Large intestine (tissue), 3 donors: ENCODE data around the gene ACTN4. TPM values are rescaled to one million over a fixed set of nuclear protein-coding genes. Genes with fewer than 3 reads are reported as not detected.
A peak's percentile ranks its signal among the peaks of the same experiment; 100 is the strongest.

ENCODE experiments used
- DNase-seq, 2 donors: peaks; one replicate each; pipeline versions ENCODE4 v3.0.0 to v3.0.0-alpha.2; 2013
- H3K27ac ChIP-seq: one replicate; pipeline ENCODE4 v1.5.1; 2013; ENCODE audit warnings: low read length
- H3K27me3 ChIP-seq: 2 replicates; pipeline ENCODE4 v1.6.1; 2013; ENCODE audit warnings: low read length; ENCODE audit not compliant: control insufficient read depth, insufficient read depth
- H3K36me3 ChIP-seq: 2 replicates; pipeline ENCODE4 v1.6.1; 2013; ENCODE audit warnings: low read length; ENCODE audit not compliant: control insufficient read depth, insufficient read depth
- H3K4me1 ChIP-seq: one replicate; pipeline ENCODE4 v1.6.1; 2013; ENCODE audit warnings: low read length; ENCODE audit not compliant: control insufficient read depth, insufficient read depth
- H3K4me3 ChIP-seq: one replicate; pipeline ENCODE4 v1.5.1; 2013; ENCODE audit warnings: low read length
- H3K9me3 ChIP-seq: one replicate; pipeline ENCODE4 v1.6.1; 2013; ENCODE audit warnings: mild to moderate bottlenecking, low read depth, low read length, moderate library complexity; ENCODE audit not compliant: control insufficient read depth
- WGBS: methylation state at CpG from one replicate; pipeline ENCODE4 v1.1.5; 2013; ENCODE audit warnings: low lambda C conversion rate; ENCODE audit not compliant: insufficient coverage; 5-methylcytosine and 5-hydroxymethylcytosine counted together
- polyA plus RNA-seq: library from polyadenylated mRNA; unstranded; fragments of 120-200 nt; gene quantifications from one replicate; pipeline ENCODE4 v1.2.1, GENCODE V29; 2013

The ACTN4 gene
- polyA plus RNA-seq, 1 donor = 747 TPM

DNA sequence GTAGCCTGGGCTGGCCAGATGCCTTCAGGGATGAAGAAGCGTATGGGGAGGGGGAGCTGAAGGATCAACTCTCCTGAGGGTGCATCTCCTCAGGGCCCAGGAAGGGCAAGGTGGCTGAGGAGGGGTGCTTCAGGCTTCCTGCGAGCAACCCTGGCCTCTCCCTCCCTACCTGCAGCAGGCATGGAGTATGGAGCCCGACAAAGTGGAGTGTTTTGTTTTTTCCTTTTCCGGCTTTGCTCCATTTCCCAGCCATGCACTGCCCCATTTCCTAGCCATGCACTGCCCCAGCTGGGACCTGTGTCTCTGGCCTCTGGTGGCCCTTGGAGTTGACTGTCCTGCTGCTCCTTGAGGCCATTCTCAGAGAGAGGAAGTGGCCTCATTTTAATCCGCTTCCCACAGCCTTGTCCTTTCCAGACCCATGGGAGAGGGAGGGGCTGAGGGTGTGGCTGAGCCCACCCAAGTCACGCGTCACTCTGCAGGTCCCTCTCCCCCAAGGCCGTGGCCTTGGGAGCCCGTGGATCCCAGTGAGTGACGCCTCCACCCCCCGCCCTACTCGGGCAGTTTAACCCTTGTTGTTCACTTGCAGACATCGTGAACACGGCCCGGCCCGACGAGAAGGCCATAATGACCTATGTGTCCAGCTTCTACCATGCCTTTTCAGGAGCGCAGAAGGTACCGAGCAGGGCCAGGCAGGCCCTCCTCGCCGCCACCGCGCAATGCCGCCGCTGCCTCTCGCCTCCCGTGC, 62.4 kb downstream of the ACTN4 start:
- Histone ChIP-seq H3K27me3 (no peaks in the 10 kb centered on the region), H3K4me1 (peaks cover 9% of the 10 kb centered on the region), H3K36me3 (peaks cover 100% of the 10 kb centered on the region), H3K9me3 (no peaks in the 10 kb centered on the region), H3K27ac (peak overlapping the region; percentile 30), H3K4me3 (no peak overlapping the region)
- DNase-seq = no peak
- WGBS = no CpG with 5 or more reads among the region's 27 CpGs

- DNase-seq = no peak
- Histone ChIP-seq H3K4me1 (peaks cover 4% of the 10 kb centered on the region), H3K36me3 (peaks cover 100% of the 10 kb centered on the region), H3K9me3 (no peaks in the 10 kb centered on the region), H3K4me3 (no peak overlapping the region), H3K27ac (peak overlapping the region; percentile 30), H3K27me3 (no peaks in the 10 kb centered on the region)
- no CpG with 5 or more reads among the region's 2 CpGs for WGBS
Measured at GRCh38 chr19:38710416-38710702, 62.9 kb downstream of the ACTN4 start.

DNA sequence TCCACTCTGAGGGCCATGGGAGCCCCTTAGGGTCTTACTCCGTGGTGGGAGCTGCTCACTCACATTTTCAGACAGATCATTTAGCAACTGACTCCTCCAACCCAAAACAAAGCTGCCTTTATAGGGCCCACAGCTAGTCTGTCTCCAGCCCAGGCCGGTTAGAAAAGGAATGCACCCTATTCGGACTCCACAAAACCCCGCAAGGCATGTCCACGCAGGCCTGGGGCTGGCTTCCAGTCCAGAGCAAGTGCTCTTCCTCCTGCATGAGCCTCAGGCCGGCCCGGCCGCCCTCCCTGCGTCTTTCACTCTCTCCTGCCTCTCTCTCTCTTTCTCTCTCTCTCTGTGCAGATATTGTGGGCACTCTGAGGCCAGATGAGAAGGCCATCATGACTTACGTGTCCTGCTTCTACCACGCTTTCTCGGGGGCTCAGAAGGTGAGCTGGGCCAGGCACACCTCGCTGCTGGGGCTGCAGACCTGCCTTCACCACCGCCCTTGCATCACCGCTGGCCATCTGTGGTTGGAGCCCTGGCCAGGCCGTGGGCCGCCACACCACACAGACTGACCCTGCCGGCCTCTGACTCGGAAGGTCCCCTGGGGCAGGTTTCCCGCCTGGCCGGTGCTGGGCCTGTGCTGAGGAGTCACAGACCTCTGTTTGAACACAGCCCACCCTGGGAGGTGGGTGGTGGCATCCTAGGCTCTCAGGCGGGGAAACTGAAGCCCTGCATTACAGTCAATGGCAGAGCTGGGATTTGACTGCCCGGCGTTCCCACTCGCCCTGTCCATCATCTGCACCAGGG, 63.7 kb downstream of the ACTN4 start:
- Histone ChIP-seq H3K27ac (peak overlapping the region; percentile 30), H3K27me3 (no peaks in the 10 kb centered on the region), H3K4me3 (no peak overlapping the region), H3K4me1 (peaks cover under 1% of the 10 kb centered on the region), H3K36me3 (peaks cover 97% of the 10 kb centered on the region), H3K9me3 (no peaks in the 10 kb centered on the region)
- no peak for DNase-seq
- WGBS = no CpG with 5 or more reads among the region's 25 CpGs

- Histone ChIP-seq H3K27ac (no peak overlapping the region), H3K9me3 (no peaks in the 10 kb centered on the region), H3K27me3 (no peaks in the 10 kb centered on the region), H3K36me3 (peaks cover 97% of the 10 kb centered on the region), H3K4me3 (no peak overlapping the region), H3K4me1 (no peaks in the 10 kb centered on the region)
- no peak for DNase-seq
- no CpG with 5 or more reads among the region's 12 CpGs for WGBS
Measured at GRCh38 chr19:38711726-38712153, 64.3 kb downstream of the ACTN4 start.

GRCh38 chr19:38712161-38712748, 64.8 kb downstream of the ACTN4 start:
- Histone ChIP-seq H3K27ac (no peak overlapping the region), H3K4me1 (no peaks in the 10 kb centered on the region), H3K4me3 (no peak overlapping the region), H3K9me3 (no peaks in the 10 kb centered on the region), H3K27me3 (no peaks in the 10 kb centered on the region), H3K36me3 (peaks cover 97% of the 10 kb centered on the region)
- WGBS = no CpG with 5 or more reads among the region's 15 CpGs
- no peak for DNase-seq

GRCh38 chr19:38713227-38713649, 65.8 kb downstream of the ACTN4 start:
- no CpG with 5 or more reads among the region's 19 CpGs for WGBS
- H3K27ac ChIP-seq = no peak overlapping the region

GRCh38 chr19:38713865-38714264, 66.4 kb downstream of the ACTN4 start:
- no CpG with 5 or more reads among the region's 14 CpGs for WGBS
- H3K9me3 ChIP-seq = no peaks in the 10 kb centered on the region
- H3K4me1 ChIP-seq = peaks cover 5% of the 10 kb centered on the region
- DNase-seq = no peak
- H3K36me3 ChIP-seq = peaks cover 97% of the 10 kb centered on the region
- no peak overlapping the region for H3K4me3 ChIP-seq
- H3K27ac ChIP-seq = no peak overlapping the region
- H3K27me3 ChIP-seq = no peaks in the 10 kb centered on the region

More at GRCh38 chr19:38713227-38713649, 65.8 kb downstream of the ACTN4 start:
- peaks cover 97% of the 10 kb centered on the region for H3K36me3 ChIP-seq
- no peak for DNase-seq
- H3K4me1 ChIP-seq = no peaks in the 10 kb centered on the region
- no peaks in the 10 kb centered on the region for H3K9me3 ChIP-seq
- H3K27me3 ChIP-seq = no peaks in the 10 kb centered on the region
- no peak overlapping the region for H3K4me3 ChIP-seq

DNA sequence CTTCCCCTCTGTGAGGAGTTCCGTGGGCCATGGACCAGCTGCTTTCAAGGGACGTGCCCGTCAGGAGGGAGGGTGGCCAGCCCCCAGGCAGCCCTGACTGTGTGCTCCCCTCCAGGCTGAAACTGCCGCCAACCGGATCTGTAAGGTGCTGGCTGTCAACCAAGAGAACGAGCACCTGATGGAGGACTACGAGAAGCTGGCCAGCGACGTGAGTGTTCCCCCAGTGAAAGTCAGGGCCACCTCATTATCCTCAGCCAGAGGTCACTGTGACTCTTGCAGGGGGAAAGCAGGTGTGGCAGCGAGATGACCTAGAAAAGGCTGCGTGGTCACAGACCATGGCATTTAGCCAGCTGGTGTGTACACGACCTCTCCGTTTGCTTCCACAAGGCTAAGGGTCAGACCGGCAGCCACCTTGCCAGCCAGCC, 66.9 kb downstream of the ACTN4 start:
- no peak for DNase-seq
- H3K27ac ChIP-seq = no peak overlapping the region
- H3K9me3 ChIP-seq = peaks cover 5% of the 10 kb centered on the region
- H3K4me3 ChIP-seq = no peak overlapping the region
- peaks cover 10% of the 10 kb centered on the region for H3K4me1 ChIP-seq
- no CpG with 5 or more reads among the region's 14 CpGs for WGBS
- peaks cover 97% of the 10 kb centered on the region for H3K36me3 ChIP-seq
- no peaks in the 10 kb centered on the region for H3K27me3 ChIP-seq

GRCh38 chr19:38715555-38715954, 68.1 kb downstream of the ACTN4 start:
- Histone ChIP-seq H3K27me3 (no peaks in the 10 kb centered on the region), H3K36me3 (peaks cover 97% of the 10 kb centered on the region), H3K27ac (no peak overlapping the region), H3K4me3 (no peak overlapping the region), H3K4me1 (peaks cover 22% of the 10 kb centered on the region), H3K9me3 (peaks cover 5% of the 10 kb centered on the region)
- DNase-seq = no peak
- no CpG with 5 or more reads among the region's 3 CpGs for WGBS

- no peak for DNase-seq
- Histone ChIP-seq H3K9me3 (peaks cover 5% of the 10 kb centered on the region), H3K36me3 (peaks cover 97% of the 10 kb centered on the region), H3K27me3 (no peaks in the 10 kb centered on the region), H3K4me3 (no peak overlapping the region), H3K27ac (no peak overlapping the region), H3K4me1 (peaks cover 36% of the 10 kb centered on the region)
- no CpG with 5 or more reads among the region's 17 CpGs for WGBS
Measured at GRCh38 chr19:38717051-38717450, 69.6 kb downstream of the ACTN4 start.
